Endometrial microvascular endothelial cells (primary cell): Measurements from ENCODE around the gene ASB16. TPM values are rescaled to one million over a fixed set of nuclear protein-coding genes. Genes with fewer than 3 reads are reported as not detected.
"Not testable (repeated sequence)": the region's sequence is repeated elsewhere in the genome, so short reads cannot be mapped to it uniquely, and the experiment has no call there.

ENCODE experiments used
- in situ Hi-C: cut with HindIII; loops from 2 replicates; pipeline ENCODE4 v1.10.0; 2017; ENCODE audit warnings: low sequenced_read_pairs, low pct_unique_long_range_greater_than_20kb; ENCODE audit errors: inconsistent ontology term
- total RNA-seq: library from RNA; depleted of rRNA; stranded (reverse); fragments of >200 nt; gene quantifications from one replicate; pipeline ENCODE4 v1.2.3, GENCODE V29; 2015; ENCODE audit errors: inconsistent ontology term

Gene ASB16, protein sequence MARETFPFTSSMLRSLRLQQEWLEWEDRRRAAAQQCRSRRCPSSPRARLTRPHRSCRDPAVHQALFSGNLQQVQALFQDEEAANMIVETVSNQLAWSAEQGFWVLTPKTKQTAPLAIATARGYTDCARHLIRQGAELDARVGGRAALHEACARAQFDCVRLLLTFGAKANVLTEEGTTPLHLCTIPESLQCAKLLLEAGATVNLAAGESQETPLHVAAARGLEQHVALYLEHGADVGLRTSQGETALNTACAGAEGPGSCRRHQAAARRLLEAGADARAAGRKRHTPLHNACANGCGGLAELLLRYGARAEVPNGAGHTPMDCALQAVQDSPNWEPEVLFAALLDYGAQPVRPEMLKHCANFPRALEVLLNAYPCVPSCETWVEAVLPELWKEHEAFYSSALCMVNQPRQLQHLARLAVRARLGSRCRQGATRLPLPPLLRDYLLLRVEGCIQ
- total RNA-seq: not detected

DNA sequence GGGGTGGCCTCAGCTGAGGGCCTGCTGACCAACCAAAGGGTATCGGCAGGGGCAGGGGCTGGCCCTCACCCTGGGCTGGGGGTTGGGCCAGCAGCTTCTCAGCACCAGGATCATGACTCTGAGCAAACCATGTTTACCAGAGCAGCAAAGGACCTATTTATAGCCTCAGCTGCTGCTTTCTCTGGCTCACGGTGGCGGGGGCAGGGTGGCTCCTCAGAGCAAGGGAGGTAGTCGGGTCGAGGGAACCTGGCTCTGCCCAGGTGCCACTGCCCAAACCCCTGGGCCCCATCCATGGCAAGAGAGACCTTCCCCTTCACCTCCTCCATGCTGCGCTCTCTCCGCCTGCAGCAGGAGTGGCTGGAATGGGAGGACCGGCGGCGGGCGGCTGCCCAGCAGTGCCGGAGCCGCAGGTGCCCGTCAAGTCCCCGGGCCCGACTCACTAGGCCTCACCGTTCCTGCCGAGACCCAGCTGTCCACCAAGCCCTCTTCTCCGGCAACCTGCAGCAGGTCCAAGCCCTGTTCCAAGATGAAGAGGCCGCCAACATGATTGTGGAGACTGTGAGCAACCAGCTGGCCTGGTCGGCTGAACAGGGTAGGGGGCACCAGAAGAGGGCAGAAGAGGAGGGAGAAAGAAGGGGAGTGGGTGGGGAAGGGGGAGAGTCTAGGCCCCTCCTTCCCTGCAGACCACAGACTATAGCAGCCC, at the start of gene ASB16:
Gene ASB16, plus strand, starts transcription at position 206 of the 703 bp plus-strand sequence. Its CDS starts 86 bp downstream, at position 292.
- in situ Hi-C loops: no loop called here

- in situ Hi-C loops: no loop called here
Measured at GRCh38 chr17:44120851-44121605, 49.5 kb upstream of the ASB16 start.

GRCh38 chr17:44121997-44122815, 48.3 kb upstream of the ASB16 start:
- in situ Hi-C loops: no loop called here

GRCh38 chr17:44122816-44123355, 47.6 kb upstream of the ASB16 start:
- in situ Hi-C loops: no loop called here

DNA sequence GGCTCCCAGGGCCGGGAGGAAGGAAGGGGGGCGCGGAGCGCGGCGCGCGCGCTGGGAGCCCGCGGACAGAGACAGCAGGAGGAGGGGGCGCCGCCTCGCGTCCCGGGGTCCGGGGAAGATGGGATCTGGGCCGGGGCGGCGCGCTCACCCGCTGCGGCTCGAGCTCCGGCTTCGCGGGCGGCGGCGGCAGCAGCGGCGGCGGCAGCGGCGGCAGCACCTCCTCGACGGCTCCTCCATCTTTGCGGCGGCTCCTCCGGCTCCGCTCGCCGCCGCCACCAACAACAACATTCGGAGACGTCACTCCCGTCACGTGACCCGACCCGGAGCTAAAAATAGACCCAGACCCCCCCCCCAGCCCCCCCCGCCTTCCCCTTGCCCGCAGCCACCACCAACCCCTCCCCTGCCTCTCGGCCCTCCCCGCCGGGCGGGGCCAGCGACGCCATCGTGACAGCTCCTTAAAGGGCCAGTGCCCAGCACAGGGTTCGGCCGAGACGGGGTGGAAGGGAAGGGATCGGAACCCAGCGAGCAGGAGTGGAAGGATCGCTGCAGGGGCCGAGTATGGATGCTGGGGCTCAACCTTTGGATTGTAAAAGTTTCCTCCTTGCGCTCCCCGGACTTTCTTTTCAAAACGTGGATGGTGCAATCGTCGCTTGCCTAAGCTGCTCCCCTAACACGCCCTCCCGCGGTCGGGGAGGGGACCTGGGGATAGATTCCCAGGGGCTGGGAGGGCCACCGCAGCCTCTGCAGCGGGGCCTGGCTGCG, 47.0 kb upstream of the ASB16 start, which contains the start of gene HDAC5:
Gene HDAC5, minus strand, starts transcription at position 286 of the 762 bp plus-strand sequence. CDS start 6,126 bp downstream, outside the sequence.
- in situ Hi-C loops: no loop called here

GRCh38 chr17:44124118-44124438, 46.4 kb upstream of the ASB16 start:
- in situ Hi-C loops: no loop called here

GRCh38 chr17:44128383-44128782, 42.1 kb upstream of the ASB16 start:
- in situ Hi-C loops: no loop called here

- in situ Hi-C loops: no loop called here
Measured at GRCh38 chr17:44130693-44131349, 39.7 kb upstream of the ASB16 start.

GRCh38 chr17:44131372-44131771, 39.1 kb upstream of the ASB16 start:
- in situ Hi-C loops: not testable (repeated sequence)

DNA sequence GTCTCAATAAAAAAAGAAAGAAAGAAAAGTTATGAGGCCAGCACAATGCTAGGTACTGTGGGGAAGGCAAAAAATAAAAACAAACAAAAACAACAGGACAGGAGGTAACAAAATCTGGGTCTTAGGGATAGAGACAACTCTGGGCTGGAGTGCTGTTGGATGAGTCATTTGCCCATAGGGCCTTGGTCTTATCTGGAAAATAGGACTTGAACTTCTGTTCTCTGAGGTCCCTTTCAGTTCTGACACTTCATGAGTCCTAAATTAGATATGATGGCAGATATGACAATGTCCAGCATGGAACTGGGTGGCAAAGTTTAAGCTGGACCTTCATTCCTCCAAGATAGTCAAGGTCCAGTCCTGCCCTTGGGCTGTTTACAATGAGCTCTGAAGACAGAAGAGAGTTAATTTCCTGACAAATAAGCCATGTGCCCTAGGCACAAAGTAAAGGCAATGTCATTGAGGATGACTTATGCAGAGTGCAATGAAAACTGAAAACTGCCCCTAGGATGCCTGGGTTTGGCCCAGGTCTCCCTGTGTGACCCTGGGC, 38.2 kb upstream of the ASB16 start:
- in situ Hi-C loops: no loop called here

DNA sequence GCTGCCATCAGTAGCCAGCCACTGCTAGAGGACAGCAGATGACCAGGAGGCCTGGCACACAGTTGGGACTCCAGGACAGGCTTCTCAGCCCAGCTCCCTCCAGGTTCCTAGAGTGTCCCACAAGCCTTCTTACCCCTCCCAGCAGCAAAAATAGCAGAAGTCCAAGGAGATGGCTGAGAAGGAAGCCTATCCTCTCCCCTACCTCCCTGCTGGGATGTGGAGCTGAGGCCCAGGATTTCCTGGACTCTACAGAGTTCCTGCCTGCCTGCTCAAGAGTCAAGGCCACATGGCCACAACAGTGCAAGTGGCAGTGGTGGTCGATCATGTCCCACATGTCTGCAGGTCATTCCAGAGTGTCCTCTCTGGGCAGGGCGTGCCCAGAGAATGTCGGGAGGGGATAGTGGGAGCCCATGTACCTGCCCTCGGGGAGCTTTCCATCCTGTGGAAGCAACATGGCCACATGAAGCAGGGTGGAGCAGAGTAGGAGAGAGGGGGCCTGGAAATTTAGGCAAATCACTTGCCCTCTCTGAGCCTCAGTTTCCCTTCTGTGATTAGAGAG, 36.5 kb upstream of the ASB16 start:
- in situ Hi-C loops: no loop called here

DNA sequence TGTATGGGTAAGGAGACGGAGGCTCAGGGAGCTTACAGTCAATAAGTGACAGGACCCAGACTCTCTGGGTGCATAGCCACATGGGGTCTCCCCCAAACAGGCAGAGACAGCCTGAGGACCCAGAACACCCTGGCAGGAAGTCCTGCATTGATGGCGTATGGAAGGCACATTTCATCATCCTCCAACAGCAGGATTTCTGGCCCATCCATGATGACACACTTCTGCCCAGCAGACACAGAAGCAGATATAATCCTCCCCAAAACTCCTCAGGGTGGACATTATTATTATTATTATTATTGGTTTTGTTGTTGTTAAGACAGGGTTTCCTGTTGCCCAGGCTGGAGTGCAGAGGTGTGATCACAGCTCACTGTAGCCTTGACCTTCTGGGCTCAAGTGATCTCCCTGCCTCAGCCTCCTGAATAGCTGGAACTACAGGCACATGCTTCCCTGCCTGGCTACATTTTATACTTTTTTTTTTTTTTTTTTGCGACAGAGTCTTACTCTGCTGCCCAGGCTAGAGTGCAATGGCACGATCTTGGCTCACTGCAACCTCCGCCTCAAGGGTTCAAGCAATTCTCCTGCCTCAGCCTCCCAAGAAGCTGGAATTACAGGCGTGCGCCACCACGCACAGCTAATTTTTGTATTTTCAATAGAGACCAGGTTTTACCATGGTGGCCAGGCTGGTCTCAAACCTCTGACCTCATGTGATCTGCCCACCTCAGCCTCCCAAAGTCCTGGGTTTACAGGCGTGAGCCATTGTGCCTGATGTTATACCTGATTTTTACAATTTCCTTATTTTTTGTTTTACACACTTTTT, 35.5 kb upstream of the ASB16 start:
- in situ Hi-C loops: no loop called here

DNA sequence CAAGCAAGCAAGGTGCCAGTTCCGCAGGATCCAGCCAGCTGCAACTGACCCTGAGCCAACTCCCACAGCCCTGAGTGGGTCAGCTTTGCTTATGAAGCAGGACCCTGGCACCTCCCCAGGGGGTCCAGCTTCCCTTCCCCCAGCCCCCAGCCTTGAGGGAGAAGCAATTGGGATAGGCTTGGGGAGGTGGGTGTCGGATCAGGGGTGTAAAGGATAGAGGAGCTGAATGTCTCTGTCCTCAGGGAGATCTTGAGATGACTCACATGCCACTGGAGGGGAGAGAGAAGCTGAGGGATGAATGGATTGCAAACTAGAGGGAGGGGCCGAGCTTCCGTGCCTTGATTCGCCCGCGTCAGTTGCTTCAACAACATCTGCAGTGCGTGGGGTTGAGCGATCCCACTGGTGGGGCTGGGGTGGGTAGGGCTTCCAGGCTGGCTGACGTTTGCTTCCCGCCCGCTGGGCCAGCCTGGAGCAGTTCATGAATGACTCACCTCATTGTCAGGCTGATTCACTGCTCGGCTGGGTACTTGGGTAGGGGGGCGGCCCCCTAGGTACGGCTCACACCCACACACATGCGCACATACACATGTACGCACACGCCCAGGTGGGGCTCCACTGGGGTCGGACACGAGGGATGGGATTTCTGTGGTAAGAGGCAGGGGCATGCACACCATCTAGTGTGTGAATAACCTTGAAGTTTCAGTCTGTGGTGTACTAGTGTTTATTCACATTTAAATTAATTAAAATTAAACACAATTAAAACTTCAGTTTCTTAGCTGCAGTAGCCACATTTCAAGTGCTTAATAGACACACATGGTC, 32.4 kb upstream of the ASB16 start:
- in situ Hi-C loops: no loop called here

DNA sequence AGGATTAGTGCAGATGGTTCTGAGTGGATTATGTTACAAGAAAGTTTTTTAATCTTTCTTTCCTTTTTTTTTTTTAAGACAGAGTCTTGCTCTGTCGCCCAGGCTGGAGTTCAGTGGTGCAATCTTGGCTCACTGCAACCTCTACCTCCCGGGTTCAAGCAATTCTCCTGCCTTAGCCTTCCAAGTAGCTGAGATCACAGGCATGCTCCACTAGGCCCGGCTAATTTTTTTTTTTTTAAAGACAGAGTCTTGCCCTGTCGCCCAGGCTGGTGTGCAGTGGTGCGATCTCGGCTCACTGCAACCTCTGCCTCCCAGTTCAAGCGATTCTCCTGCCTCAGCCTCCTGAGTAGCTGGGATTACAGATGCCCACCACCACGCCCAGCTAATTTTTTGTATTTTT, 26.6 kb upstream of the ASB16 start:
- in situ Hi-C loops: not testable (repeated sequence)
